ENCODE results near the gene VILL. TPM values are rescaled to one million over a fixed set of nuclear protein-coding genes. Genes with fewer than 3 reads are reported as not detected.

The VILL gene
- total and polyA plus RNA-seq, 4 donors: 0.88 to 3.5 (median 1.6) TPM

DNA sequence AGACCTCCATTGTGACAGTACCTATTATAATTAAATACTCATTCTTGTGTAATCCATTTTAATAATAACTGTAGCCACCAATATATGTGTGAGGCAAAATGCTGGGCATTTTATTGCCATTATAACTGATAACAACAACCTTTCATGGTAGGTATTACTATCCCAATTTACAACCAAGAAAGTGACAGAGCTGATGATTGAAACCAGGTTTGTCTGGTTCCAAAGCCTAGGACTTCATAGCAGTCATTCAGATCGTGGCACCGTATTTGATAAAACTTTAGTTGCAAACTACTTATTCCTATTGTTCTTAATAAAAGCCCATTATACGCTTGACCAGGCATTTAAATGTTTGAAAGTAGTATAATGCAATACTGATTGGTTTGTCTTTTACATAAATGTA is 26.4 kb upstream of the VILL start:
- Histone ChIP-seq H3K9ac (ENCODE audit: low read depth in 1 of 2, low read length in 2 of 2) (peak overlapping the region in 1 of 2 donors; percentile 89), H3K4me1 (ENCODE audit: control insufficient read depth in 4 of 4, insufficient read depth in 4 of 4, low read length in 3 of 4) (peaks cover 7 to 50% (median 38%) of the 10 kb centered on the region in 4 donors), H3K36me3 (ENCODE audit: control insufficient read depth in 4 of 4, insufficient read depth in 3 of 4, low read depth in 1 of 4, low read length in 3 of 4) (no peaks in the 10 kb centered on the region), H3K9me3 (ENCODE audit: control insufficient read depth in 4 of 4, low read length in 3 of 4) (no peaks in the 10 kb centered on the region), H3K27me3 (ENCODE audit: control insufficient read depth in 4 of 4, insufficient read depth in 4 of 4, low read length in 3 of 4) (no peaks in the 10 kb centered on the region), H3K27ac (ENCODE audit: low read depth in 1 of 2, low read length in 2 of 2) (peak overlapping the region; percentile 90 to 98), H3K4me3 (ENCODE audit: low read depth in 1 of 3, low read length in 3 of 3) (no peak overlapping the region)
- DNase-seq (ENCODE audit: low spot score): no peak
- 39% methylated on average over 3 of the region's 3 CpGs for WGBS
- TF ChIP-seq SP1 (IDR thresholded peaks at IDR 0.05) (no peak), TAF1 (conservative IDR thresholded peaks at IDR 0.05) (no peak), FOXA1 (IDR thresholded peaks at IDR 0.05) (no peak), YY1 (IDR thresholded peaks at IDR 0.05) (no peak), HNF4G (IDR thresholded peaks at IDR 0.05) (no peak), NR2F2 (IDR thresholded peaks at IDR 0.05) (no peak), JUND (IDR thresholded peaks at IDR 0.05) (no peak), FOXA2 (IDR thresholded peaks at IDR 0.05) (no peak), GABPA (IDR thresholded peaks at IDR 0.05 in 1 of 2, conservative IDR thresholded peaks at IDR 0.05 in 1 of 2) (no peak), HNF4A (conservative IDR thresholded peaks at IDR 0.05) (no peak), RXRA (IDR thresholded peaks at IDR 0.05) (no peak), CTCF (IDR thresholded peaks at IDR 0.05; ENCODE audit: low read depth, low read length, missing input control) (no peak), ATF3 (IDR thresholded peaks at IDR 0.05) (no peak), EGR1 (IDR thresholded peaks at IDR 0.05; ENCODE audit: low read depth in 2 of 2) (no peak), RAD21 (IDR thresholded peaks at IDR 0.05) (no peak)
- TF ChIP-seq, protein P1, sequence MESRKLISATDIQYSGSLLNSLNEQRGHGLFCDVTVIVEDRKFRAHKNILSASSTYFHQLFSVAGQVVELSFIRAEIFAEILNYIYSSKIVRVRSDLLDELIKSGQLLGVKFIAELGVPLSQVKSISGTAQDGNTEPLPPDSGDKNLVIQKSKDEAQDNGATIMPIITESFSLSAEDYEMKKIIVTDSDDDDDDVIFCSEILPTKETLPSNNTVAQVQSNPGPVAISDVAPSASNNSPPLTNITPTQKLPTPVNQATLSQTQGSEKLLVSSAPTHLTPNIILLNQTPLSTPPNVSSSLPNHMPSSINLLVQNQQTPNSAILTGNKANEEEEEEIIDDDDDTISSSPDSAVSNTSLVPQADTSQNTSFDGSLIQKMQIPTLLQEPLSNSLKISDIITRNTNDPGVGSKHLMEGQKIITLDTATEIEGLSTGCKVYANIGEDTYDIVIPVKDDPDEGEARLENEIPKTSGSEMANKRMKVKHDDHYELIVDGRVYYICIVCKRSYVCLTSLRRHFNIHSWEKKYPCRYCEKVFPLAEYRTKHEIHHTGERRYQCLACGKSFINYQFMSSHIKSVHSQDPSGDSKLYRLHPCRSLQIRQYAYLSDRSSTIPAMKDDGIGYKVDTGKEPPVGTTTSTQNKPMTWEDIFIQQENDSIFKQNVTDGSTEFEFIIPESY (IDR thresholded peaks at IDR 0.05): no peak
- TF ChIP-seq, protein P2, sequence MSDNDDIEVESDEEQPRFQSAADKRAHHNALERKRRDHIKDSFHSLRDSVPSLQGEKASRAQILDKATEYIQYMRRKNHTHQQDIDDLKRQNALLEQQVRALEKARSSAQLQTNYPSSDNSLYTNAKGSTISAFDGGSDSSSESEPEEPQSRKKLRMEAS (IDR thresholded peaks at IDR 0.05): no peak
- TF ChIP-seq, protein P3, sequence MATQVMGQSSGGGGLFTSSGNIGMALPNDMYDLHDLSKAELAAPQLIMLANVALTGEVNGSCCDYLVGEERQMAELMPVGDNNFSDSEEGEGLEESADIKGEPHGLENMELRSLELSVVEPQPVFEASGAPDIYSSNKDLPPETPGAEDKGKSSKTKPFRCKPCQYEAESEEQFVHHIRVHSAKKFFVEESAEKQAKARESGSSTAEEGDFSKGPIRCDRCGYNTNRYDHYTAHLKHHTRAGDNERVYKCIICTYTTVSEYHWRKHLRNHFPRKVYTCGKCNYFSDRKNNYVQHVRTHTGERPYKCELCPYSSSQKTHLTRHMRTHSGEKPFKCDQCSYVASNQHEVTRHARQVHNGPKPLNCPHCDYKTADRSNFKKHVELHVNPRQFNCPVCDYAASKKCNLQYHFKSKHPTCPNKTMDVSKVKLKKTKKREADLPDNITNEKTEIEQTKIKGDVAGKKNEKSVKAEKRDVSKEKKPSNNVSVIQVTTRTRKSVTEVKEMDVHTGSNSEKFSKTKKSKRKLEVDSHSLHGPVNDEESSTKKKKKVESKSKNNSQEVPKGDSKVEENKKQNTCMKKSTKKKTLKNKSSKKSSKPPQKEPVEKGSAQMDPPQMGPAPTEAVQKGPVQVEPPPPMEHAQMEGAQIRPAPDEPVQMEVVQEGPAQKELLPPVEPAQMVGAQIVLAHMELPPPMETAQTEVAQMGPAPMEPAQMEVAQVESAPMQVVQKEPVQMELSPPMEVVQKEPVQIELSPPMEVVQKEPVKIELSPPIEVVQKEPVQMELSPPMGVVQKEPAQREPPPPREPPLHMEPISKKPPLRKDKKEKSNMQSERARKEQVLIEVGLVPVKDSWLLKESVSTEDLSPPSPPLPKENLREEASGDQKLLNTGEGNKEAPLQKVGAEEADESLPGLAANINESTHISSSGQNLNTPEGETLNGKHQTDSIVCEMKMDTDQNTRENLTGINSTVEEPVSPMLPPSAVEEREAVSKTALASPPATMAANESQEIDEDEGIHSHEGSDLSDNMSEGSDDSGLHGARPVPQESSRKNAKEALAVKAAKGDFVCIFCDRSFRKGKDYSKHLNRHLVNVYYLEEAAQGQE (IDR thresholded peaks at IDR 0.05): no peak

All from liver (tissue), 9 donors.